Measurements from ENCODE around the gene ACO1.
"Not testable (repeated sequence)": the region's sequence is repeated elsewhere in the genome, so short reads cannot be mapped to it uniquely, and the experiment has no call there.

ACO1 gene

DNA sequence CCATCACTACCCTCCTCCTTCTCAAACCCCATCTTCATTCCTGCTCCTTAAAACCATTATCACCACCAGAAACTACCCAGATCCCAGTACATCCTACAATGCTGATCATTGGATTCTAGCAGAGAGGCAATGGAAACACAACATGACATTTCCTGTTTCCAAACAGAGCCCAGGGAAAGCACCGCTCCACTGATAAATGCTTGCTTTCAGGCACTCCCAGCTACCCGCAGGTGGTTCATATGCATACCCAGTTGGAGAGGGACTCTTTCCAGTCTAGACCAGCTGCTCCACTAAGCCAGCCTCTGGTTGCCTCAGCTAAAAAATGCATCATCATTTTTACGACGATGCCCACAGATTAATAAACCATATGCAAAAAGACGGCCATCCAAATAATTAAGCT lies 39.2 kb upstream of the ACO1 start:
- Mint-ChIP-seq H3K9me3 (no peaks in the 10 kb centered on the region), H3K36me3 (ENCODE audit: low read depth) (no peaks in the 10 kb centered on the region), H3K27me3 (ENCODE audit: low read depth) (no peaks in the 10 kb centered on the region), H3K4me3 (no peak overlapping the region), H3K4me1 (no peaks in the 10 kb centered on the region), H3K27ac (no peak overlapping the region)
- TF ChIP-seq, protein P1, sequence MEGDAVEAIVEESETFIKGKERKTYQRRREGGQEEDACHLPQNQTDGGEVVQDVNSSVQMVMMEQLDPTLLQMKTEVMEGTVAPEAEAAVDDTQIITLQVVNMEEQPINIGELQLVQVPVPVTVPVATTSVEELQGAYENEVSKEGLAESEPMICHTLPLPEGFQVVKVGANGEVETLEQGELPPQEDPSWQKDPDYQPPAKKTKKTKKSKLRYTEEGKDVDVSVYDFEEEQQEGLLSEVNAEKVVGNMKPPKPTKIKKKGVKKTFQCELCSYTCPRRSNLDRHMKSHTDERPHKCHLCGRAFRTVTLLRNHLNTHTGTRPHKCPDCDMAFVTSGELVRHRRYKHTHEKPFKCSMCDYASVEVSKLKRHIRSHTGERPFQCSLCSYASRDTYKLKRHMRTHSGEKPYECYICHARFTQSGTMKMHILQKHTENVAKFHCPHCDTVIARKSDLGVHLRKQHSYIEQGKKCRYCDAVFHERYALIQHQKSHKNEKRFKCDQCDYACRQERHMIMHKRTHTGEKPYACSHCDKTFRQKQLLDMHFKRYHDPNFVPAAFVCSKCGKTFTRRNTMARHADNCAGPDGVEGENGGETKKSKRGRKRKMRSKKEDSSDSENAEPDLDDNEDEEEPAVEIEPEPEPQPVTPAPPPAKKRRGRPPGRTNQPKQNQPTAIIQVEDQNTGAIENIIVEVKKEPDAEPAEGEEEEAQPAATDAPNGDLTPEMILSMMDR (IDR thresholded peaks at IDR 0.05; ENCODE audit: unreplicated experiment in 3 of 3) = no peak

GRCh38 chr9:32347571-32347970 lies 36.9 kb upstream of the ACO1 start:
- Mint-ChIP-seq H3K36me3 (ENCODE audit: low read depth) (no peaks in the 10 kb centered on the region), H3K4me3 (no peak overlapping the region), H3K27me3 (ENCODE audit: low read depth) (no peaks in the 10 kb centered on the region), H3K27ac (no peak overlapping the region), H3K4me1 (no peaks in the 10 kb centered on the region), H3K9me3 (no peaks in the 10 kb centered on the region)
- TF ChIP-seq, protein P1 (IDR thresholded peaks at IDR 0.05; ENCODE audit: unreplicated experiment in 3 of 3) = no peak

GRCh38 chr9:32348106-32348695 lies 36.2 kb upstream of the ACO1 start:
- TF ChIP-seq, protein P1 (IDR thresholded peaks at IDR 0.05; ENCODE audit: unreplicated experiment in 3 of 3) = no peak
- no peaks in the 10 kb centered on the region for H3K36me3 Mint-ChIP-seq (ENCODE audit: low read depth)
- peak overlapping the region in 1 of 3 experiments; percentile 13 for H3K27ac Mint-ChIP-seq
- H3K9me3 Mint-ChIP-seq = no peaks in the 10 kb centered on the region
- H3K4me3 Mint-ChIP-seq = no peak overlapping the region
- H3K27me3 Mint-ChIP-seq (ENCODE audit: low read depth) = no peaks in the 10 kb centered on the region
- no peaks in the 10 kb centered on the region for H3K4me1 Mint-ChIP-seq

GRCh38 chr9:32349013-32349412 lies 35.4 kb upstream of the ACO1 start:
- Mint-ChIP-seq H3K9me3 (no peaks in the 10 kb centered on the region), H3K36me3 (ENCODE audit: low read depth) (no peaks in the 10 kb centered on the region), H3K27me3 (ENCODE audit: low read depth) (no peaks in the 10 kb centered on the region), H3K27ac (peak overlapping the region in 1 of 3 experiments; percentile 13), H3K4me1 (no peaks in the 10 kb centered on the region), H3K4me3 (no peak overlapping the region)
- TF ChIP-seq, protein P1 (IDR thresholded peaks at IDR 0.05; ENCODE audit: unreplicated experiment in 3 of 3) = no peak

DNA sequence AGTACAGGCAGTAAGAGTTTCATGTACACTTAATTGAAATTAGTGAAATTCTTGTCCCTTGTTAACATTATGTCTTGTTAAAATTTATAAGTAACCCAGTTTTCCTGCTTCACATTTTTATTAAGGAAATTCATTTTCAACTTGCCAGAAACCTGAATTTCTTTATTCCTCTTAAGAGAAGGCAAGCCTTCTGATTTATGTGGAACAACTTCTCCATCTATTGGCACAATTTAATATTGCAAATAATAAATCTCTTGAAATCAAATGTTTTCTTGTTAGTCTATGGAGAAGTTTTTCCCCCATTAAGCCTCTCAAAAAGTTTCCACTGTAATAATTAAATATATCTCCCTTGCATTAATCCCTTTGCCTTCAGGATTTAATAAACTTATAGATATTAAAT lies 33.8 kb upstream of the ACO1 start:
- peak overlapping the region in 1 of 3 experiments; percentile 38 for H3K27ac Mint-ChIP-seq
- H3K9me3 Mint-ChIP-seq = no peaks in the 10 kb centered on the region
- no peak overlapping the region for H3K4me3 Mint-ChIP-seq
- H3K36me3 Mint-ChIP-seq (ENCODE audit: low read depth) = no peaks in the 10 kb centered on the region
- H3K27me3 Mint-ChIP-seq (ENCODE audit: low read depth) = no peaks in the 10 kb centered on the region
- no peaks in the 10 kb centered on the region for H3K4me1 Mint-ChIP-seq
- TF ChIP-seq, protein P1 (IDR thresholded peaks at IDR 0.05; ENCODE audit: unreplicated experiment in 3 of 3) = peak; percentile 35 to 60 (median 35)

GRCh38 chr9:32351845-32352244 lies 32.6 kb upstream of the ACO1 start:
- H3K4me1 Mint-ChIP-seq = no peaks in the 10 kb centered on the region
- H3K9me3 Mint-ChIP-seq = no peaks in the 10 kb centered on the region
- H3K27ac Mint-ChIP-seq = peak overlapping the region in 1 of 3 experiments; percentile 6
- no peaks in the 10 kb centered on the region for H3K36me3 Mint-ChIP-seq (ENCODE audit: low read depth)
- no peaks in the 10 kb centered on the region for H3K27me3 Mint-ChIP-seq (ENCODE audit: low read depth)
- H3K4me3 Mint-ChIP-seq = peak overlapping the region in 2 of 3 experiments; percentile 15 to 16
- TF ChIP-seq, protein P1 (IDR thresholded peaks at IDR 0.05; ENCODE audit: unreplicated experiment in 3 of 3) = no peak

DNA sequence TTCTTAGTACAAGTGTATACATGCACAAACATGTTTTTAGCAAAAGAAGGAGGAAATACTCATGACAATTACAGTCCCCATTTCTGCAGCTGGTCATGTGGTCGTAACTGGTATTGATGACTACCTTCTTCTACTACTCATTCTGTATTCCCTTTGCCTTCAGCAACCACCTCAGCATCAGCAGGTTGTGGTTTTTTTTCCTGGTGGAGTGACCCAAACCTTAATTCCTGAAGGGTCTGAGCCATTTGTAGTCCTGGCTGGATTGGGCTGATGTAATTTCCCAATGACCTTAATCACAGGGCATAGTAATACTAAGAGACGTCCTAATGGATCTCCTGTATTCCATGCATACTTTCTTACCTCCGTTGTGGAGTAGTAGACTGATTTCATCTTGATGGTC lies 31.0 kb upstream of the ACO1 start:
- H3K27me3 Mint-ChIP-seq (ENCODE audit: low read depth); H3K4me3 Mint-ChIP-seq; H3K36me3 Mint-ChIP-seq (ENCODE audit: low read depth); H3K27ac Mint-ChIP-seq; H3K9me3 Mint-ChIP-seq; H3K4me1 Mint-ChIP-seq: not testable (repeated sequence)

Measured in nephron (organoid).